HG02870 (cell line): ENCODE measurements around the gene CCSER1.
"Not testable (repeated sequence)": the region's sequence is repeated elsewhere in the genome, so short reads cannot be mapped to it uniquely, and the experiment has no call there.

Experiments
- ATAC-seq: cut with Tn5 transposase; IDR thresholded peaks from one replicate; pipeline ENCODE4 v1.9.1; 2021; ENCODE audit warnings: mild to moderate bottlenecking, moderate library complexity; ENCODE audit not compliant: unreplicated experiment

The CCSER1 gene

GRCh38 chr4:91226867-91227266, 1099.7 kb downstream of the CCSER1 start:
- ATAC-seq: no peak

GRCh38 chr4:91228659-91229058, 1101.5 kb downstream of the CCSER1 start:
- ATAC-seq: no peak

GRCh38 chr4:91233164-91233563, 1106.0 kb downstream of the CCSER1 start:
- no peak for ATAC-seq

GRCh38 chr4:91243132-91243531, 1115.9 kb downstream of the CCSER1 start:
- no peak for ATAC-seq

- no peak for ATAC-seq
These were observed 1128.8 kb downstream of the CCSER1 start for GRCh38 chr4:91256043-91256442.

- ATAC-seq: no peak
These were observed 1129.6 kb downstream of the CCSER1 start for GRCh38 chr4:91256751-91257150.

GRCh38 chr4:91257721-91258120, 1130.5 kb downstream of the CCSER1 start:
- ATAC-seq: no peak

- no peak for ATAC-seq
These were observed 1131.1 kb downstream of the CCSER1 start for GRCh38 chr4:91258326-91258725.

GRCh38 chr4:91267543-91267942, 1140.3 kb downstream of the CCSER1 start:
- no peak for ATAC-seq

GRCh38 chr4:91268481-91268880, 1141.3 kb downstream of the CCSER1 start:
- not testable (repeated sequence) for ATAC-seq

- no peak for ATAC-seq
These were observed 1141.7 kb downstream of the CCSER1 start for GRCh38 chr4:91268913-91269312.

GRCh38 chr4:91279899-91280298, 1152.7 kb downstream of the CCSER1 start:
- ATAC-seq: no peak

GRCh38 chr4:91280551-91281290, 1153.5 kb downstream of the CCSER1 start:
- ATAC-seq: no peak

- no peak for ATAC-seq
These were observed 1155.0 kb downstream of the CCSER1 start for GRCh38 chr4:91282217-91282616.

- ATAC-seq: no peak
These were observed 1156.6 kb downstream of the CCSER1 start for GRCh38 chr4:91283726-91284230.

- ATAC-seq: no peak
These were observed 1157.3 kb downstream of the CCSER1 start for GRCh38 chr4:91284480-91284879.

GRCh38 chr4:91285487-91285886, 1158.3 kb downstream of the CCSER1 start:
- no peak for ATAC-seq

- ATAC-seq: no peak
These were observed 1161.6 kb downstream of the CCSER1 start for GRCh38 chr4:91288702-91289311.

- no peak for ATAC-seq
These were observed 1171.0 kb downstream of the CCSER1 start for GRCh38 chr4:91298156-91298700.

GRCh38 chr4:91298824-91299223, 1171.6 kb downstream of the CCSER1 start:
- no peak for ATAC-seq

GRCh38 chr4:91302120-91302519, 1174.9 kb downstream of the CCSER1 start:
- no peak for ATAC-seq

- no peak for ATAC-seq
These were observed 1177.1 kb downstream of the CCSER1 start for GRCh38 chr4:91304292-91304691.
